Activated CD4-positive, alpha-beta T cell treated with anti-CD3 and anti-CD28 coated beads, Interleukin-2, amount 10 ng/mL, durations not matched to agents 7 days and 5 days (primary cell): Measurements from ENCODE around the gene TBCK. TPM values are rescaled to one million over a fixed set of nuclear protein-coding genes. Genes with fewer than 3 reads are reported as not detected.
"Not testable (repeated sequence)": the region's sequence is repeated elsewhere in the genome, so short reads cannot be mapped to it uniquely, and the experiment has no call there.

ENCODE experiments used
- CTCF ChIA-PET: fragments of 350-600 bp; sonication (Branson Sonifier 250); formaldehyde crosslinking; loops from one replicate; lab custom pipeline; 2021; ENCODE audit warnings: antibody characterized with exemption; lab: Charles Lee
- POLR2A ChIA-PET: fragments of 350-600 bp; sonication (Branson Sonifier 250); formaldehyde crosslinking; loops from one replicate; lab custom pipeline; 2021; ENCODE audit warnings: antibody characterized with exemption; lab: Charles Lee
- DNase-seq: peaks from one replicate; pipeline ENCODE4 v3.0.0-alpha.2; 2020
- H3K27ac Mint-ChIP-seq: one replicate; pipeline ENCODE4 v1.8.0; 2021; ENCODE audit warnings: mild to moderate bottlenecking, moderate library complexity, mixed read lengths
- H3K27me3 Mint-ChIP-seq: one replicate; pipeline ENCODE4 v1.8.0; 2021; ENCODE audit warnings: mixed read lengths
- H3K36me3 Mint-ChIP-seq: one replicate; pipeline ENCODE4 v1.8.0; 2021; ENCODE audit warnings: low read depth, mixed read lengths
- H3K4me1 Mint-ChIP-seq: one replicate; pipeline ENCODE4 v1.8.0; 2021; ENCODE audit warnings: mixed read lengths
- H3K4me3 Mint-ChIP-seq: one replicate; pipeline ENCODE4 v1.8.0; 2021; ENCODE audit warnings: mild to moderate bottlenecking, moderate library complexity, mixed read lengths
- H3K9me3 Mint-ChIP-seq: one replicate; pipeline ENCODE4 v1.8.0; 2021; ENCODE audit warnings: mixed read lengths
- total RNA-seq, 2 experiments: library from RNA; stranded (reverse); gene quantifications; one replicate each; pipeline ENCODE4 v1.2.3, GENCODE V29; 2021

Gene TBCK
- total RNA-seq, 2 experiments from 2014 or later = 31.7 to 33.1 TPM

DNA sequence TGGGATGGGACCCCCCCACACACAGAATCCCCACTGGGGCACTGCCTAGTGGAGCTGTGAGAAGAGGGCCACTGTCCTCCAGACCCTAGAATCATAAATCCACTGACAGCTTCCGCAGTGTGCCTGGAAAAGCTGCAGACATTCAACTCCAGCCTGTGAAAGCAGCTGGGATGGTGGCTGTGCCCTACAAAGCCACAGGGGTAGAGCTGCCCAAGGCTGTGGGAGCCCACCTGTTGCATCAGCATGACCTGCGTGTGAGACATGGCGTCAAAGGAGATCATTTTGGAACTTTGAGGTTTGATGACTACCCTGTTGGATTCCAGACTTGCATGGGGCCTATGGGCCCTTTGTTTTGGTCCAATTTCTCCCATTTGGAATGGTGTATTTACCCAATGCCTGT lies 22.7 kb upstream of the TBCK start:
- ChIA-PET POLR2A (no interaction called here), CTCF (no interaction called here)
- peaks cover 80% of the 10 kb centered on the region for H3K36me3 Mint-ChIP-seq
- H3K27ac Mint-ChIP-seq = no peak overlapping the region
- no peaks in the 10 kb centered on the region for H3K27me3 Mint-ChIP-seq
- DNase-seq = no peak
- peaks cover 23% of the 10 kb centered on the region for H3K4me1 Mint-ChIP-seq
- peaks cover 20% of the 10 kb centered on the region for H3K9me3 Mint-ChIP-seq
- no peak overlapping the region for H3K4me3 Mint-ChIP-seq

DNA sequence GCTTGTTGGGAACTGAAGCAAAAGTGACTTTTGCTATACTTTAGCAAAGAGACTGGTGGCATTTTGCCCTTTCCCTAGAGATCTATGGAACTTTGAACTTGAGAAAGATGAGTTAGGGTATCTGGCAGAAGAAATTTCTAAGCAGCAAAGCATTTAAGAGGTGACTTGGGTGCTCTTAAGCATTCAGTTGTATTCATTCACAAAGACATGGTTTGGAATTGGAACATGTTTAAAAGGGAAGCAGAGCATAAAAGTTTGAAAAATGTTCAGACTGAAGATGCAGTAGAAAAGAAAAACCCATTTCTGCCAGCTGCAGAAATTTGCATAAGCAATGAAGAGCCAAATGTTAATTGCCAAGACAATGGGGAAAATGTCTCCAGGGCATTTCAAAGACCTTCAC lies 21.9 kb upstream of the TBCK start:
- Mint-ChIP-seq H3K27ac (no peak overlapping the region), H3K27me3 (no peaks in the 10 kb centered on the region), H3K4me1 (peaks cover 23% of the 10 kb centered on the region), H3K36me3 (peaks cover 79% of the 10 kb centered on the region), H3K4me3 (no peak overlapping the region), H3K9me3 (peaks cover 20% of the 10 kb centered on the region)
- ChIA-PET POLR2A (no interaction called here), CTCF (no interaction called here)
- no peak for DNase-seq

DNA sequence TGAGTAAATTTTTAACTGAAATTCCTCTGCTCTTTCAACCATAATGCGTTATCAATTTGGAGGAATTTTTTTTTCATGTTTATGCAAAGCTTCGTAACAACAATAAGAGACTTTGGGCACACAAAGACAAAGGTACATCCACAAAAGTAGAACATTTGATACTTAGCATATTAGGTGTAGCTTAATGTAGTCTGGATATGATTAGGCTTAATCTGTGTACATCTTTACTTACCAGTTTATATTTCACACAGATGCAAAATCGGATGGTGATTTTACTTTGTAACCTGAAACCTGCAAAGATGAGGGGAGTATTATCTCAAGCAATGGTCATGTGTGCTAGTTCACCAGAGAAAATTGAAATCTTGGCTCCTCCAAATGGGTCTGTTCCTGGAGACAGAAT lies 20.6 kb upstream of the TBCK start:
- peaks cover 18% of the 10 kb centered on the region for H3K4me1 Mint-ChIP-seq
- peaks cover 76% of the 10 kb centered on the region for H3K36me3 Mint-ChIP-seq
- DNase-seq = no peak
- no peaks in the 10 kb centered on the region for H3K27me3 Mint-ChIP-seq
- H3K27ac Mint-ChIP-seq = no peak overlapping the region
- peaks cover 20% of the 10 kb centered on the region for H3K9me3 Mint-ChIP-seq
- no peak overlapping the region for H3K4me3 Mint-ChIP-seq
- POLR2A ChIA-PET = no interaction called here
- CTCF ChIA-PET = no interaction called here

DNA sequence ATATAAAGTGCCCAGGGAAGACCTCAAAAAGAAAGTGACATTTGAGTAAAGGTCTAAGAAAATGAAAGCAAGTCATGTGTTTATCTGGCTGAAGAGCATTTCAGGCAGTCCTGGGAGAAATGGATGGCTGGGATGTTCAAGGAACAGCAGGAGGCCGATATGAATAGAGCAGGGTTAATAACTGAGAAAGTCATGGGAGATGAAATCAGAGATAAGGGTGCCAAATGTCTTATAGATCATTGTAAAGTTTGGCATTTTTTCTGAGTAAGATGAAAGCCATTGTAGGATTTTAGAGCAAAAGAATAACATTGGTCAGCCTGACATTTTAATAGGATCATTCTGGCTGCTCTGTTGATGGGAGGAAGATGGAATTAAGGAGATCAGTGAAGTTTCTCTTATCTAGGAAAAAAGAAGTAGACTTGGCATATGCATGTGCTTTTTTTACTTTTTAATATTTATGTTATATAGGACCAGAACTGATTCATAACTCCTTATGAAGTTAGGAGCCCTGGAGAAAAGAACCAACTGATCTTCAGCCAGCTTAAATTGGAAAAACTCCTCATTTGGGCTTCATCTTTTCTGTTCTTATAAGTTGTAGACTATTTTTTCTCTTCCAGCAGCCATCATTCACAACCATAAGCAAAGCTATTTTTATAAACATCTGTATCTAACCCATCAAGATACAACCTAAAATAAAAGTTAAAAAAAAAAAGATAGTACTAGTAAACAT lies 18.9 kb upstream of the TBCK start:
- H3K27ac Mint-ChIP-seq = no peak overlapping the region
- H3K9me3 Mint-ChIP-seq = peaks cover 18% of the 10 kb centered on the region
- H3K36me3 Mint-ChIP-seq = peaks cover 70% of the 10 kb centered on the region
- no peaks in the 10 kb centered on the region for H3K27me3 Mint-ChIP-seq
- no peak overlapping the region for H3K4me3 Mint-ChIP-seq
- ChIA-PET CTCF (no interaction called here), POLR2A (no interaction called here)
- peaks cover 3% of the 10 kb centered on the region for H3K4me1 Mint-ChIP-seq
- DNase-seq = no peak

DNA sequence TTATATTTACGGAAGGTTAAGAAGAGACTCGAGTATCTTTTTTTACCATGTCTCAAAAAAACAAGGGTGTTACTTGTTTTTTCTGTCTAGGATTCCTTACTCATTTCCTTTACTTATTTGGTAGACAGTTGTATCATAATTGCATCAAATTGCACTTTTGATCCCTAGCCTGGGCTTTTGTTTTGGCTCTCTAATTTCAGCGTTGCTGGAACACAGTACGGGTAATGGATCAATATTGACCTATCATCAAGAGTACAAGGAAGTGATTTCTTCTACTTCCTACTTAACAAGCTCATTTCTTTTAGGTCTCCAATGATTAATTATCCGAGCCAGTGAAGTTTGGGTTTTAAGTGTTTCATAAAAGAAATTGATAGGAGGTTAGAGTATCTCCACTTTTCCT lies 17.2 kb upstream of the TBCK start:
- CTCF ChIA-PET = no interaction called here
- no peak for DNase-seq
- H3K27ac Mint-ChIP-seq = no peak overlapping the region
- H3K27me3 Mint-ChIP-seq = no peaks in the 10 kb centered on the region
- no peak overlapping the region for H3K4me3 Mint-ChIP-seq
- H3K36me3 Mint-ChIP-seq = peaks cover 65% of the 10 kb centered on the region
- peaks cover 11% of the 10 kb centered on the region for H3K9me3 Mint-ChIP-seq
- peaks cover 5% of the 10 kb centered on the region for H3K4me1 Mint-ChIP-seq
- POLR2A ChIA-PET = no interaction called here

- POLR2A ChIA-PET = no interaction called here
- peaks cover 49% of the 10 kb centered on the region for H3K36me3 Mint-ChIP-seq
Observed at GRCh38 chr4:106329041-106329618, 13.1 kb upstream of the TBCK start.

DNA sequence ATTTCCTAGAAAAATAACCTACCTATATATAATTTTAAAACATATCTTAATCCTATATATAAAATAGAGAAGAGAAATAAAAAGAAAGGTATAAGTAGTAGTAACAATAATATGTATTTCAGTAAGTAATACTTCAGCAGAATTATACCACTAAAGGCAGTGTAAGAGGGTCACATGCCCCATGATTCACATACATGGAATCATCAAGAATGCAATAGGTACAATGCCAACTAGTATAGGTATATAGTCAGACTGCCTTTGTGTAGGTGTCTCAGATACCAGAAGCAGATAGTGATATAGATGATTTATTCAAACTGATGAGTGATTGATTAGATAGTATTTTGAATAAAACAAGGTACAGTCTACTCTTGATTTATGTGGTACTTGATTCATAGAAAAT lies 9.8 kb upstream of the TBCK start:
- ChIA-PET CTCF (no interaction called here), POLR2A (no interaction called here)
- Mint-ChIP-seq H3K27me3 (no peaks in the 10 kb centered on the region), H3K9me3 (no peaks in the 10 kb centered on the region), H3K4me3 (no peak overlapping the region), H3K27ac (no peak overlapping the region), H3K4me1 (peaks cover 18% of the 10 kb centered on the region), H3K36me3 (peaks cover 39% of the 10 kb centered on the region)
- no peak for DNase-seq

More at GRCh38 chr4:106329041-106329618, 13.1 kb upstream of the TBCK start:
- no peak for DNase-seq
- Mint-ChIP-seq H3K4me1 (peaks cover 12% of the 10 kb centered on the region), H3K9me3 (no peaks in the 10 kb centered on the region), H3K27ac (no peak overlapping the region), H3K4me3 (no peak overlapping the region), H3K27me3 (no peaks in the 10 kb centered on the region)
- CTCF ChIA-PET = interaction anchor here (0.6 to 0.9 kb wide), 4 partner anchors 14 to 78 kb away, joined by 3 to 5 read pairs (median 4); partner anchors contain the start of gene TBCK

- H3K27me3 Mint-ChIP-seq = no peaks in the 10 kb centered on the region
- no peak overlapping the region for H3K4me3 Mint-ChIP-seq
- CTCF ChIA-PET = no interaction called here
- DNase-seq = no peak
- H3K36me3 Mint-ChIP-seq = peaks cover 35% of the 10 kb centered on the region
- H3K27ac Mint-ChIP-seq = no peak overlapping the region
- POLR2A ChIA-PET = no interaction called here
- H3K9me3 Mint-ChIP-seq = peaks cover 4% of the 10 kb centered on the region
- peaks cover 24% of the 10 kb centered on the region for H3K4me1 Mint-ChIP-seq
Observed at GRCh38 chr4:106323119-106323518, 7.1 kb upstream of the TBCK start.

GRCh38 chr4:106321814-106322213 lies 5.8 kb upstream of the TBCK start:
- POLR2A ChIA-PET, DNase-seq, H3K27me3 Mint-ChIP-seq, CTCF ChIA-PET, H3K9me3 Mint-ChIP-seq, H3K27ac Mint-ChIP-seq, H3K4me3 Mint-ChIP-seq: not testable (repeated sequence)
- H3K4me1 Mint-ChIP-seq = peaks cover 17% of the 10 kb centered on the region
- H3K36me3 Mint-ChIP-seq = peaks cover 24% of the 10 kb centered on the region

DNA sequence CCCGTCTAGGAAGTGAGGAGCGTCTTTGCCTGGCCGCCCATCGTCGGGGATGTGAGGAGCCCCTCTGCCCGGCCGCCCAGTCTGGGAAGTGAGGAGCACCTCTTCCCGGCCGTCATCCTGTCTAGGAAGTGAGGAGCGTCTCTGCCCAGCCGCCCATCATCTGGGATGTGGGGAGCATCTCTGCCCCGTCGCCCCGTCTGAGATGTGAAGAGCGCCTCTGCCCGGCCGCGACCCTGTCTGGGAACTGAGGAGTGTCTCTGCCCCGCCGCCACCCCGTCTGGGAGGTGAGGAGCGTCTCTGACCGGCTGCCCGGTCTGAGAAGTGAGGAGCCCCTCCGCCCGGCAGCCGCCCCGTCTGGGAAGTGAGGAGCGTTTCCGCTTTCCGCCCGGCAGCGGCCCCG lies 5.2 kb upstream of the TBCK start:
- Mint-ChIP-seq H3K36me3 (peaks cover 21% of the 10 kb centered on the region), H3K4me1 (peaks cover 17% of the 10 kb centered on the region)
- H3K4me3 Mint-ChIP-seq, H3K9me3 Mint-ChIP-seq, POLR2A ChIA-PET, CTCF ChIA-PET, DNase-seq, H3K27ac Mint-ChIP-seq, H3K27me3 Mint-ChIP-seq: not testable (repeated sequence)

DNA sequence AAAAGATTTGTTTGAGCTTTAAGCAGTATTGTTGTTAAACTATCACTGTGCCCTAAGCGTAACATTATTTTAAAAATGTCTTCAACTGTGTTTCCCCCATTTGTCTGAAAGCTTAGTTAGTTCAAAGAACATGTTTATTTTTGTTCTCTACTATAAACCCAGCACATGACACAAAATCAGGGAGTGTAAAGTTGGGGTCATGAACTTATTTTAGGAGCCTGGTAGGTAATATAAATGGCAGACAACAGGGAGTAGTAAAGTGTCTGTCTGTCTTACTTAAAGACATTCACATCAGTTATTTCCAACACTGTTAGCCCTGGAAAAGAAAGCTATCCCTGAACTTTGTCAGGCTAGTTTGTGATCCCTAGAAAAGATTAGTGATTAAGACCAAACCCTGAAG lies 4.2 kb upstream of the TBCK start:
- POLR2A ChIA-PET = no interaction called here
- no peaks in the 10 kb centered on the region for H3K27me3 Mint-ChIP-seq
- CTCF ChIA-PET = no interaction called here
- H3K4me3 Mint-ChIP-seq = no peak overlapping the region
- peaks cover 21% of the 10 kb centered on the region for H3K36me3 Mint-ChIP-seq
- H3K4me1 Mint-ChIP-seq = peaks cover 21% of the 10 kb centered on the region
- DNase-seq = no peak
- H3K27ac Mint-ChIP-seq = no peak overlapping the region
- peaks cover 4% of the 10 kb centered on the region for H3K9me3 Mint-ChIP-seq

- no peak overlapping the region for H3K27ac Mint-ChIP-seq
- no peaks in the 10 kb centered on the region for H3K27me3 Mint-ChIP-seq
- POLR2A ChIA-PET = no interaction called here
- DNase-seq = no peak
- H3K4me1 Mint-ChIP-seq = peaks cover 33% of the 10 kb centered on the region
- CTCF ChIA-PET = no interaction called here
- H3K4me3 Mint-ChIP-seq = no peak overlapping the region
- H3K36me3 Mint-ChIP-seq = peaks cover 21% of the 10 kb centered on the region
- H3K9me3 Mint-ChIP-seq = peaks cover 4% of the 10 kb centered on the region
Observed at GRCh38 chr4:106318511-106318910, 2.5 kb upstream of the TBCK start.

- H3K27ac Mint-ChIP-seq = no peak overlapping the region
- peaks cover 35% of the 10 kb centered on the region for H3K4me1 Mint-ChIP-seq
- no peak overlapping the region for H3K4me3 Mint-ChIP-seq
- peaks cover 4% of the 10 kb centered on the region for H3K9me3 Mint-ChIP-seq
- ChIA-PET CTCF (no interaction called here), POLR2A (no interaction called here)
- DNase-seq = no peak
- peaks cover 21% of the 10 kb centered on the region for H3K36me3 Mint-ChIP-seq
- no peaks in the 10 kb centered on the region for H3K27me3 Mint-ChIP-seq
Observed at GRCh38 chr4:106317815-106318214, 1.8 kb upstream of the TBCK start.
